ENCODE data around the gene EBF4. TPM values are rescaled to one million over a fixed set of nuclear protein-coding genes. Genes with fewer than 3 reads are reported as not detected.
A peak's percentile ranks its signal among the peaks of the same experiment; 100 is the strongest.

The EBF4 gene
- 1.1 and 2.6 TPM in 2 replicates for total RNA-seq (2014; rRNA removed; shearing (Covaris generic))

- DNase-seq: peak; percentile 99
- H3K27me3 ChIP-seq (ENCODE audit: control insufficient read depth, insufficient read depth, low read length): peaks cover 86% of the 10 kb centered on the region
- peak within 1 kb of the TSS; percentile 39 for H3K4me3 ChIP-seq (ENCODE audit: insufficient read depth, low read depth, low read length)
- H3K36me3 ChIP-seq (replicated peaks; ENCODE audit: control insufficient read depth, insufficient read depth, low read length): no peaks in the 10 kb centered on the region
Observed at GRCh38 chr20:2692036-2692885, at the start of gene EBF4. EBF4 (plus strand) TSS chr20:2692780; CDS start chr20:2693646, 866 bp downstream.

GRCh38 chr20:2643708-2644107 lies 48.9 kb upstream of the EBF4 start:
- Histone ChIP-seq H3K36me3 (replicated peaks; ENCODE audit: control insufficient read depth, insufficient read depth, low read length) (no peaks in the 10 kb centered on the region), H3K27me3 (ENCODE audit: control insufficient read depth, insufficient read depth, low read length) (no peaks in the 10 kb centered on the region), H3K4me3 (ENCODE audit: insufficient read depth, low read depth, low read length) (no peak overlapping the region)
- DNase-seq: no peak

- peak within 1 kb of the TSS; percentile 99 for H3K4me3 ChIP-seq (ENCODE audit: insufficient read depth, low read depth, low read length)
- H3K27me3 ChIP-seq (ENCODE audit: control insufficient read depth, insufficient read depth, low read length): no peaks in the 10 kb centered on the region
- peaks cover 39% of the 10 kb centered on the region for H3K36me3 ChIP-seq (replicated peaks; ENCODE audit: control insufficient read depth, insufficient read depth, low read length)
- DNase-seq: peak; percentile 98
Observed at GRCh38 chr20:2651772-2652723, 40.5 kb upstream of the EBF4 start, which contains the start of gene NOP56. NOP56 (plus strand) TSS chr20:2652632; CDS start chr20:2652661, 29 bp downstream.

- Histone ChIP-seq H3K27me3 (ENCODE audit: control insufficient read depth, insufficient read depth, low read length) (no peaks in the 10 kb centered on the region), H3K36me3 (replicated peaks; ENCODE audit: control insufficient read depth, insufficient read depth, low read length) (peaks cover 44% of the 10 kb centered on the region), H3K4me3 (ENCODE audit: insufficient read depth, low read depth, low read length) (peak overlapping the region; percentile 99)
- DNase-seq: peak; percentile 72
Observed at GRCh38 chr20:2652724-2653555, 39.6 kb upstream of the EBF4 start.

- Histone ChIP-seq H3K4me3 (ENCODE audit: insufficient read depth, low read depth, low read length) (peak overlapping the region; percentile 99), H3K27me3 (ENCODE audit: control insufficient read depth, insufficient read depth, low read length) (no peaks in the 10 kb centered on the region), H3K36me3 (replicated peaks; ENCODE audit: control insufficient read depth, insufficient read depth, low read length) (peaks cover 49% of the 10 kb centered on the region)
- DNase-seq: peak; percentile 10
Observed at GRCh38 chr20:2653556-2654383, 38.8 kb upstream of the EBF4 start.

GRCh38 chr20:2654384-2654822 lies 38.2 kb upstream of the EBF4 start:
- Histone ChIP-seq H3K27me3 (ENCODE audit: control insufficient read depth, insufficient read depth, low read length) (no peaks in the 10 kb centered on the region), H3K36me3 (replicated peaks; ENCODE audit: control insufficient read depth, insufficient read depth, low read length) (peaks cover 55% of the 10 kb centered on the region), H3K4me3 (ENCODE audit: insufficient read depth, low read depth, low read length) (peak overlapping the region; percentile 99; the same call in 1 of the 2 replicates)
- no peak for DNase-seq

- no peak overlapping the region for H3K4me3 ChIP-seq (ENCODE audit: insufficient read depth, low read depth, low read length)
- DNase-seq: no peak
- H3K36me3 ChIP-seq (replicated peaks; ENCODE audit: control insufficient read depth, insufficient read depth, low read length): peaks cover 59% of the 10 kb centered on the region
- H3K27me3 ChIP-seq (ENCODE audit: control insufficient read depth, insufficient read depth, low read length): no peaks in the 10 kb centered on the region
Observed at GRCh38 chr20:2654831-2655230, 37.7 kb upstream of the EBF4 start.

- H3K27me3 ChIP-seq (ENCODE audit: control insufficient read depth, insufficient read depth, low read length): no peaks in the 10 kb centered on the region
- no peak for DNase-seq
- H3K36me3 ChIP-seq (replicated peaks; ENCODE audit: control insufficient read depth, insufficient read depth, low read length): peaks cover 64% of the 10 kb centered on the region
- H3K4me3 ChIP-seq (ENCODE audit: insufficient read depth, low read depth, low read length): no peak overlapping the region
Observed at GRCh38 chr20:2655331-2656116, 37.1 kb upstream of the EBF4 start.

- no peak for DNase-seq
- peaks cover 70% of the 10 kb centered on the region for H3K36me3 ChIP-seq (replicated peaks; ENCODE audit: control insufficient read depth, insufficient read depth, low read length)
- no peak overlapping the region for H3K4me3 ChIP-seq (ENCODE audit: insufficient read depth, low read depth, low read length)
- no peaks in the 10 kb centered on the region for H3K27me3 ChIP-seq (ENCODE audit: control insufficient read depth, insufficient read depth, low read length)
Observed at GRCh38 chr20:2656471-2657117, 36.0 kb upstream of the EBF4 start.

- Histone ChIP-seq H3K4me3 (ENCODE audit: insufficient read depth, low read depth, low read length) (no peak overlapping the region), H3K27me3 (ENCODE audit: control insufficient read depth, insufficient read depth, low read length) (no peaks in the 10 kb centered on the region), H3K36me3 (replicated peaks; ENCODE audit: control insufficient read depth, insufficient read depth, low read length) (peaks cover 75% of the 10 kb centered on the region)
- no peak for DNase-seq
Observed at GRCh38 chr20:2657241-2657640, 35.3 kb upstream of the EBF4 start.

GRCh38 chr20:2657674-2658073 lies 34.9 kb upstream of the EBF4 start:
- no peaks in the 10 kb centered on the region for H3K27me3 ChIP-seq (ENCODE audit: control insufficient read depth, insufficient read depth, low read length)
- no peak overlapping the region for H3K4me3 ChIP-seq (ENCODE audit: insufficient read depth, low read depth, low read length)
- no peak for DNase-seq
- peaks cover 77% of the 10 kb centered on the region for H3K36me3 ChIP-seq (replicated peaks; ENCODE audit: control insufficient read depth, insufficient read depth, low read length)

All from H7 (cell line).